ENCODE measurements around the gene PRKCQ. TPM values are rescaled to one million over a fixed set of nuclear protein-coding genes. Genes with fewer than 3 reads are reported as not detected.
A peak's percentile ranks its signal among the peaks of the same experiment; 100 is the strongest.

Gene PRKCQ
- total RNA-seq, 2 experiments from 2014 or later: 49.5 to 53.0 TPM

DNA sequence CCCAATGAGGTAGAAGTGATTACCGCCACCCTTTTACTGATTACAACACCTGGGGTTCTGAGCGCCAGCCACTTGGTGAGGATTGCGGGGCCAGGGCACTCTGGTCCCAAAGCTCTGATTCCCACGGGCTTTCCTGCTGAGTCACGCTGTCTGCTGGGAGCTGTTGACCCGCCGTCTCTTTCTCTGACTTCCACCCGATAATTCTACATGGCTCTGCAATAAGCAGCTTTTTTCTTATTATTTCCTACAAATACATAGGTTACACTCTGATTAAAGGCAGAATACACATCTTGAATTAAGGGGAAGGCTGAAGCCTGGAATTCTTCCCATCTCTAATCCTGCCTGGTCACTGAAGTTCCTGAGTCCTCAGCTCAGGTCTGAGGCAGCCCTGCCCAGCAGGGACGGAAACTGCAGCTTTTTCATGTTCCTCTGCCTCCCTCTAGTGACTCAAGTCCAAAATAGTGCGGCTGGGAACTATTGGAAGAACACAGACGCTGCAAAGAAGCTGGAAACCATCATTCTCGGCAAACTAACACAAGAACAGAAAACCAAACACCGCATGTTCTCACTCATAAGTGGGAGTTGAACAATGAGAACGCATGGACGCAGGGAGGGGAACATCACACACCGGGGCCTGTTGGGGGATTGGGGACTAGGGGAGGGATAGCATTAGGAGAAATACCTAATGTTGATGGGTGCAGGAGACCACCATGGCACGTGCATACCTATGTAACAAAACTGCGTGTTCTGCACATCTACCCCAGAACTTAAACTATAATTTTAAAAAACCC is 178.3 kb downstream of the PRKCQ start:
- Mint-ChIP-seq H3K27ac (no peak overlapping the region), H3K27me3 (ENCODE audit: low read depth) (peaks cover 2% of the 10 kb centered on the region), H3K36me3 (ENCODE audit: low read depth) (no peaks in the 10 kb centered on the region), H3K4me3 (no peak overlapping the region), H3K4me1 (ENCODE audit: low read depth) (peaks cover 14% of the 10 kb centered on the region), H3K9me3 (no peaks in the 10 kb centered on the region)
- intact Hi-C loops (cut with micrococcal nuclease): loop anchor here (1.0 to 5.0 kb wide), 4 partner anchors 99 to 314 kb away; partner anchors contain the start of genes PFKFB3 and RBM17
- CTCF ChIA-PET: interaction anchor here (0.6 to 6.0 kb wide), 63 partner anchors 9 to 395 kb away, joined by 3 to 66 read pairs (median 5); partner anchors contain the start of gene PFKFB3
- peak; percentile 75 for DNase-seq

DNA sequence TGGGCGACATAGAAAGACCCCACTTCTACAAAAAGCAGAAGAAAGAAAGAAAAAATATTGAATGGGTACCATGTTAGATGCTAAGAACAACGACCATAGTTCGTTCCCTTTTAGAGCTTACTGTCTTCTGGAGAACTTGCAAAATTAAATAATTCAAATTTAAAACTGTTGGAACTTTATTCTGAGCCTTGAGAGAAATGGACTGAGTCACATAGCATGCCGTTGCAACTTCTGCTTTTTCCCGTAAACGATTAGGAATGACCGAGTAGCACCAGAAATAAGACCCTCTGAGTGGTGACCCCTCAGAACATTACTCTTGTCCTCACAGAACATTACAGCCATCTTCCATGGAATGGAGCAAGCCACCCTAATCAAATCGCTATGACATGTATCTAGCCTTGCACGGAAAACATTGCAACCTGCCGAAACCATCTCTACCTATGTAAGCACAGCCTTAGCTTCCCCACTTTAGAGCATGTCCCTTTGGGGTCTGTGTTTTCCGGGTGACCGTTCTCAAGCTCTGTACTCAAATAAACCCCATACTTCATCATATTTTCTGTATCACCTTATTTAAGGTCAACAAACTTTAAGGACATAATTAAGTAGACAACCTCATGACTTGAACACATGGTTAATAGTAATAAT is 179.1 kb downstream of the PRKCQ start:
- Mint-ChIP-seq H3K27ac (no peak overlapping the region), H3K27me3 (ENCODE audit: low read depth) (peaks cover 2% of the 10 kb centered on the region), H3K9me3 (no peaks in the 10 kb centered on the region), H3K36me3 (ENCODE audit: low read depth) (no peaks in the 10 kb centered on the region), H3K4me1 (ENCODE audit: low read depth) (peaks cover 11% of the 10 kb centered on the region), H3K4me3 (no peak overlapping the region)
- DNase-seq: no peak
- CTCF ChIA-PET: interaction anchor here (0.6 to 6.0 kb wide), 56 partner anchors 10 to 394 kb away, joined by 3 to 66 read pairs (median 5); partner anchors contain the start of gene PFKFB3
- intact Hi-C loops (cut with micrococcal nuclease): loop anchor here (1.0 to 5.0 kb wide), 3 partner anchors 99 to 314 kb away; partner anchors contain the start of gene RBM17

DNA sequence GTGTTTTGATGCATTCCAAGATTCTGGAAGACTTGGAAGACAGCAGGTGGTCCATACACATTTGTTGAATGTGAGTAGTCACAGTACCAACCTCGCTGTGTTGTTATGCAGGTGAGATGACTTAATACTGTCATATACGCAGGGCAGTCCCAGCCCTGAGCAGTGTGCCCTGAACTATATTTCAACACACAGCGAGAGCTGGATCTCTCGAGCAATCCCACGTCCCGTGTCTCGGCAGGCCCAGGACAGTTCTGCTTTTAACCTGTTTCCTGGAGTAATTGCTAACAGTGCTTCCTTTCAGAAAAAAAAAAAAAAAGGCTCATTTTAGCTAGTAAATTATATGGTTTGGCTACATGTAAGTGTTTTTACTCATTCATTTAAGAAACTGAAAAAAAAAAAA is 179.7 kb downstream of the PRKCQ start:
- no peak overlapping the region for H3K4me3 Mint-ChIP-seq
- no peaks in the 10 kb centered on the region for H3K36me3 Mint-ChIP-seq (ENCODE audit: low read depth)
- DNase-seq: no peak
- intact Hi-C loops (cut with micrococcal nuclease): loop anchor here (5.0 kb wide), 2 partner anchors 98 to 313 kb away; partner anchors contain the start of gene RBM17
- H3K27ac Mint-ChIP-seq: no peak overlapping the region
- CTCF ChIA-PET: interaction anchor here (0.6 to 6.0 kb wide), 13 partner anchors 11 to 309 kb away, joined by 3 to 66 read pairs (median 6); partner anchors contain the start of gene PFKFB3
- peaks cover 2% of the 10 kb centered on the region for H3K27me3 Mint-ChIP-seq (ENCODE audit: low read depth)
- H3K4me1 Mint-ChIP-seq (ENCODE audit: low read depth): peaks cover 11% of the 10 kb centered on the region
- H3K9me3 Mint-ChIP-seq: no peaks in the 10 kb centered on the region

DNA sequence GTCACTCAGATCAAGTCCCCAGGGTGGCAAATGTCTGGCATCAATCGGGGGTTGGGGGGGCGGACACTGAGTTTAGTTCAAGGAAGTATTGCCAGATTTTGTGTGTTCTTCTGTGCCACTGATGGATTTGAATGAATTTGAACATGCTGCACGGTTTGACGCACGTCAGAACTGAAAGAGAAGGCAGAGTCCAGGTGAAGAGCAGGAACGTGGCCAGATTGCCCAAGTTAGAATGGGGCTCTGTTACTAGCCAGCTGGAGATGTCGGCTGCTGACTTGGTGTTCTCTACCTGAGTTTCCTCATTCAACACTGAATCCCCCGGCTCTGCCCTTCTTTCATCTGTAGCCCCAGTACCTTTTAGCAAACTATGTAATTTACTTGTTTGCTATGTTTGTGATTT is 180.2 kb downstream of the PRKCQ start:
- H3K36me3 Mint-ChIP-seq (ENCODE audit: low read depth): no peaks in the 10 kb centered on the region
- CTCF ChIA-PET: interaction anchor here (1.1 to 6.0 kb wide), 7 partner anchors 11 to 309 kb away, joined by 3 to 66 read pairs (median 7); partner anchors contain the start of gene PFKFB3
- intact Hi-C loops (cut with micrococcal nuclease): loop anchor here (2.0 to 10.0 kb wide), 4 partner anchors 51 to 455 kb away; partner anchors contain the start of gene RBM17
- peaks cover 2% of the 10 kb centered on the region for H3K27me3 Mint-ChIP-seq (ENCODE audit: low read depth)
- no peak overlapping the region for H3K27ac Mint-ChIP-seq
- no peak overlapping the region for H3K4me3 Mint-ChIP-seq
- H3K9me3 Mint-ChIP-seq: no peaks in the 10 kb centered on the region
- DNase-seq: no peak
- peaks cover 11% of the 10 kb centered on the region for H3K4me1 Mint-ChIP-seq (ENCODE audit: low read depth)

DNA sequence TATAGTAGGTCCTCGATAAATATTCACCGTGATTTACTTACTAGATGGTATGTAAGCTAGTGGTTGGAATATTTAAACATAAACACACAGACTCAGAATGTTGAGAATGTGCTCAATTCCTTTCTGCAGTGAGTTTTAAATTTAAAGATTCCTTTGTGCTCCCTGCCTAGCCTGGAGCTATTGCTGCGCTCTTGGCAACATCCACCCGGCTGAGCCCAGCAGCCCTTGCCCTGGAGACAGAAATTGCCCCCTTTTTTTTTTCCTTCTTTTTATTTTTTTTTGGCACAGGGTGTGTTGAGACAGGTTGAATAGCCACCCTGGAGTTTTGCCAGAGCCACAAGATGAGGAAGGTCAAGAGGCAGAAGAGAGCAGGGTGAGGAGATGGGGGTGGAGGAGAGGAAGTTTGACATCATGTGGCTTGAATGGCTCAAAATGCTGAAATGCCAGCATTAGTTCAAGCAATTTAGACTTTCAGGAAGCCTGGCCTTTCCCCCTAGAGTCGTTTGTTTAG is 180.8 kb downstream of the PRKCQ start:
- H3K9me3 Mint-ChIP-seq: no peaks in the 10 kb centered on the region
- no peak for DNase-seq
- no peak overlapping the region for H3K4me3 Mint-ChIP-seq
- intact Hi-C loops (cut with micrococcal nuclease): loop anchor here (2.0 to 10.0 kb wide), 2 partner anchors 50 to 454 kb away; no protein-coding TSS in a partner anchor
- peaks cover 2% of the 10 kb centered on the region for H3K27me3 Mint-ChIP-seq (ENCODE audit: low read depth)
- H3K27ac Mint-ChIP-seq: no peak overlapping the region
- H3K4me1 Mint-ChIP-seq (ENCODE audit: low read depth): peaks cover 11% of the 10 kb centered on the region
- peaks cover under 1% of the 10 kb centered on the region for H3K36me3 Mint-ChIP-seq (ENCODE audit: low read depth)
- CTCF ChIA-PET: interaction anchor here (0.6 to 6.0 kb wide), 10 partner anchors 15 to 252 kb away, joined by 3 to 66 read pairs (median 4); partner anchors contain the start of gene PFKFB3

DNA sequence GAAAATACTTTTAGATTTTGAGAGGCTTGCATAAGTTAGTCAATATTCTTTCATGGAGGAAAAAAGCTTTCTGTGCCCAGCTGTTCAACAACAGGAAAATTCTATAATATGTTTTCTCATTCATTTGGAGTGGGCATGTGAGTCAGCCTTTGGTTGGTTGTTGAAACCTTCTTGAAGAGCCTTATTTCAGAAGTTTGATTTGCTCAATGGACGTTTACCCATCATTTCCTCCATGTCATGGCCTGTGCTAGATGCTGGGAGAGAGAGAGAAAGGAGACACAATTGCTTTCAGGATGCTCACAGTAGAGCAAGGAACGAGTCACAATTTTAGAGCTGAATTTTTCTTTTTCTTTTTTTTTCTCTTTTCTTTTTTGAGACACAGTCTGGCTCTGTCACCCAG is 181.7 kb downstream of the PRKCQ start:
- no peak overlapping the region for H3K4me3 Mint-ChIP-seq

DNA sequence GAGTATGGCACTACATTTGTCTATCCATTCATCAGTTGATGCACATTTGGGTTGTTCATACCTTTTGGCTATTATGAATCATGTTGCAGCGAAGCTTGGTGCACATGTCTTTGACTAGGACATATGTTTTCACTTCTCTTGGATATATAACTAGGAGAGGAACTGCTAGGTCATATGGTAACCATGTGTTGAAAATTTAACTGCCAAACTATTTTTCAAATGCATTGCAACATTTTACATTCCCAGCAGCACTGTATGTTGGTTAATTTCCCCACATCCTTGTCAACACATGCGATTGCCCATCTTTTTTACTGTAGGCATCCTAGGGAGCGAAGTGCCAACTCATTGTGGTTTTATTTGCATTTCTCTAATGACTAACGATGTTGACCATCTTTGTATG is 183.4 kb downstream of the PRKCQ start:
- CTCF ChIA-PET: interaction anchor here (1.1 kb wide), 1 partner anchor 152 kb away, joined by 3 read pairs; no protein-coding TSS in a partner anchor
- no peaks in the 10 kb centered on the region for H3K9me3 Mint-ChIP-seq
- intact Hi-C loops (cut with micrococcal nuclease): loop anchor here (10.0 kb wide), 1 partner anchor 452 kb away; no protein-coding TSS in a partner anchor

More for the DNA sequence above, 181.7 kb downstream of the PRKCQ start:
- intact Hi-C loops (cut with micrococcal nuclease): loop anchor here (2.0 to 10.0 kb wide), 2 partner anchors 50 to 454 kb away; no protein-coding TSS in a partner anchor
- no peaks in the 10 kb centered on the region for H3K9me3 Mint-ChIP-seq
- H3K36me3 Mint-ChIP-seq (ENCODE audit: low read depth): peaks cover 4% of the 10 kb centered on the region
- peaks cover 11% of the 10 kb centered on the region for H3K4me1 Mint-ChIP-seq (ENCODE audit: low read depth)
- H3K27ac Mint-ChIP-seq: no peak overlapping the region
- peaks cover 2% of the 10 kb centered on the region for H3K27me3 Mint-ChIP-seq (ENCODE audit: low read depth)
- CTCF ChIA-PET: interaction anchor here (0.6 to 6.0 kb wide), 15 partner anchors 11 to 290 kb away, joined by 3 to 66 read pairs (median 4); partner anchors contain the start of gene PFKFB3
- DNase-seq: no peak

DNA sequence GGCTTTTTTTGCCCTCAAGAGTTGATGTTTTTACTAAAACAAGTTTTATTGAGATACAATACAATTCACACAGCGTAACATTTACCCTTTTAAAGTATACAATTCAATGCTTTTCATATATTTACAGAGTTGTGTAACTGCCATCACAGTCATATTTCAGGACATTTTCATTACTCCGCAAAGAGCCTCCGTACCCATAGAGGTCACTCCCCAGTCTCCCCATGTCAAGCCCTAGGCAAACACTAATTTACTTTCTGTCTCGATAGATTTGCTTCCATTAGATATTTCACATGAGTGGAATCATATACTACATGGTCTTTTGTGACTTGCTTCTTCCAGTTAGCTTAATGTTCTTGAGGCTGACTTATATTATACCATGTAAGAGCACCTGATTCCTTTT is 183.8 kb downstream of the PRKCQ start:
- Mint-ChIP-seq H3K4me3 (no peak overlapping the region), H3K36me3 (ENCODE audit: low read depth) (peaks cover 4% of the 10 kb centered on the region), H3K4me1 (ENCODE audit: low read depth) (peaks cover 3% of the 10 kb centered on the region), H3K27me3 (ENCODE audit: low read depth) (no peaks in the 10 kb centered on the region), H3K27ac (no peak overlapping the region), H3K9me3 (peaks cover under 1% of the 10 kb centered on the region)
- intact Hi-C loops (cut with micrococcal nuclease): loop anchor here (10.0 kb wide), 1 partner anchor 451 kb away; no protein-coding TSS in a partner anchor
- CTCF ChIA-PET: interaction anchor here (0.6 to 1.2 kb wide), 3 partner anchors 15 to 152 kb away, joined by 3 read pairs; no protein-coding TSS in a partner anchor
- DNase-seq: no peak

More for the DNA sequence above, 183.4 kb downstream of the PRKCQ start:
- no peak for DNase-seq
- no peaks in the 10 kb centered on the region for H3K27me3 Mint-ChIP-seq (ENCODE audit: low read depth)
- peaks cover 4% of the 10 kb centered on the region for H3K36me3 Mint-ChIP-seq (ENCODE audit: low read depth)
- peaks cover 7% of the 10 kb centered on the region for H3K4me1 Mint-ChIP-seq (ENCODE audit: low read depth)
- no peak overlapping the region for H3K4me3 Mint-ChIP-seq
- H3K27ac Mint-ChIP-seq: no peak overlapping the region

DNA sequence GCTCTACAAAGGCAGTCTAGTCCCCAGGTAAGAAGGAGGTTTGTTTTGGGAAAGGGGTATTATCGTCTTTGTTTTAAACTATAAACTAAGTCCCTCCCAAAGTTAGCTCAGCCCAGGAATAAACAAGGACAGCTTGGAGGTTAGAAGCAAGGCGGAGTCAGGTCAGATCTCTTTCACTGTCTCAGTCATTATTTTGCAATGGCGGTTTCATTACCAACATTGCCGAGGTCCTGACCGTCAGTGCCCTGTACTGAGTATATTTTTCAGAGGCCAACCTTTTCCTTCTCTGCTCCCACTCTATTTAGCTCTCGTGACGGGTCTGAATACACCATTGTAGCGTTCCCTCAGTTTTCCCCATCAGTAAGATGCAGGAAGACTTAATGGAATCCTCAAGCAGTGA is 184.5 kb downstream of the PRKCQ start:
- Mint-ChIP-seq H3K4me3 (no peak overlapping the region), H3K9me3 (peaks cover 7% of the 10 kb centered on the region), H3K4me1 (ENCODE audit: low read depth) (peaks cover 3% of the 10 kb centered on the region), H3K36me3 (ENCODE audit: low read depth) (peaks cover 9% of the 10 kb centered on the region), H3K27ac (no peak overlapping the region), H3K27me3 (ENCODE audit: low read depth) (no peaks in the 10 kb centered on the region)
- intact Hi-C loops (cut with micrococcal nuclease): loop anchor here (10.0 kb wide), 1 partner anchor 451 kb away; no protein-coding TSS in a partner anchor
- no peak for DNase-seq
- CTCF ChIA-PET: interaction anchor here (0.6 to 1.2 kb wide), 4 partner anchors 11 to 193 kb away, joined by 3 read pairs; partner anchors contain the start of gene PFKFB3

DNA sequence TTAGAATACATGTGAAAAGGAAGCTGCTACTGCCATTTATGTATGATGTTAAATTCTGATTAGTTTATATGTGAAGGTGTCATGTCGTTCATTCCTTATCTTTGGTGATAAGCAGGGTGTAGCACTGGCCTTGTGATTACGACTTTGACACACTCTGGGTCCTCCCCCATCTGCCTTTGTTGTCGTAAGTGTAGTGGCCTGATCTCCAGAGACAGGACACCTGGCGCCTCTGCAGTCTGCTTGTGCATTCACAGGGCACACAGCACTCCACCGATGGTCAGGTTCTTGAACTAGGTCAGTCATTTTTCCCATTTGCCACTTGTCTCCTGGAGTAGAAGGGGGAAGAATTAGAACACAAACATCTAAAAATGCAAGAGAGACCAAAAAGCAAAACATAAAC is 186.0 kb downstream of the PRKCQ start:
- peaks cover 16% of the 10 kb centered on the region for H3K36me3 Mint-ChIP-seq (ENCODE audit: low read depth)
- H3K4me1 Mint-ChIP-seq (ENCODE audit: low read depth): peaks cover 9% of the 10 kb centered on the region
- H3K27ac Mint-ChIP-seq: no peak overlapping the region
- no peak for DNase-seq
- intact Hi-C loops (cut with micrococcal nuclease): loop anchor here (10.0 kb wide), 1 partner anchor 449 kb away; no protein-coding TSS in a partner anchor
- peaks cover 17% of the 10 kb centered on the region for H3K9me3 Mint-ChIP-seq
- H3K27me3 Mint-ChIP-seq (ENCODE audit: low read depth): no peaks in the 10 kb centered on the region
- H3K4me3 Mint-ChIP-seq: no peak overlapping the region
- CTCF ChIA-PET: interaction anchor here (0.8 to 1.3 kb wide), 2 partner anchors 191 to 290 kb away, joined by 3 to 4 read pairs; partner anchors contain the start of gene PFKFB3

DNA sequence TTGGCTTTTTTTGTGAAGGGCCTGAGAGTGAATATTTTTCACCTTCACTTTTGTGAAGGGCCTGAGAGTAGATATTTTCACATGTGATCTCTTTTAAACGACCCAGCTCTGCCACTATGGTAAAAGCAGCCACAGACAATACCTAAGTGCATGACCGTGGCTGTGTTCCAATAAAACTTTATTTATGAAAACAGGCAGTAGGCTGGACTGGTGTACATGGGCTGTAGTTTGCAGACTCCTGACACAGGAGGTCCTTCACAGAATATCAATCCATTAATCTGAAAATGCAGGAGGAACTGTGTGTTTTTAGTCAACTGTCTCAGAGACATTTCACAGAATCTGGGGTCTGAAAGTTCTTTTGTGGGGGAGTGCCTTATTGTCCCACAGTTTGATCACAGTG is 186.9 kb downstream of the PRKCQ start:
- Mint-ChIP-seq H3K27me3 (ENCODE audit: low read depth) (no peaks in the 10 kb centered on the region), H3K27ac (no peak overlapping the region), H3K9me3 (peaks cover 22% of the 10 kb centered on the region), H3K4me1 (ENCODE audit: low read depth) (peaks cover 14% of the 10 kb centered on the region), H3K36me3 (ENCODE audit: low read depth) (peaks cover 16% of the 10 kb centered on the region), H3K4me3 (no peak overlapping the region)
- CTCF ChIA-PET: interaction anchor here (0.6 to 1.3 kb wide), 2 partner anchors 179 to 289 kb away, joined by 3 to 4 read pairs; no protein-coding TSS in a partner anchor
- DNase-seq: no peak
- intact Hi-C loops (cut with micrococcal nuclease): loop anchor here (10.0 kb wide), 1 partner anchor 448 kb away; no protein-coding TSS in a partner anchor
